WTC11 (cell line): Measurements from ENCODE around the gene TBX2.

Experiments
- CBFB ChIP-seq: sonication (generic); formaldehyde crosslinking; IDR thresholded peaks from 2 replicates; pipeline ENCODE4 v1.8.1; 2022; ENCODE audit warnings: mild to moderate bottlenecking, low read depth, missing genetic modification reagents
- CTCF ChIP-seq: fragments of 200-600 bp; IDR thresholded peaks from 2 replicates; pipeline ENCODE4 v1.8.0; 2022; ENCODE audit warnings: antibody characterized with exemption
- TCF7 ChIP-seq: sonication (generic); formaldehyde crosslinking; IDR thresholded peaks from 2 replicates; pipeline ENCODE4 v1.8.0; 2022; ENCODE audit warnings: mild to moderate bottlenecking, low read depth, missing genetic modification reagents, moderate library complexity

DNA sequence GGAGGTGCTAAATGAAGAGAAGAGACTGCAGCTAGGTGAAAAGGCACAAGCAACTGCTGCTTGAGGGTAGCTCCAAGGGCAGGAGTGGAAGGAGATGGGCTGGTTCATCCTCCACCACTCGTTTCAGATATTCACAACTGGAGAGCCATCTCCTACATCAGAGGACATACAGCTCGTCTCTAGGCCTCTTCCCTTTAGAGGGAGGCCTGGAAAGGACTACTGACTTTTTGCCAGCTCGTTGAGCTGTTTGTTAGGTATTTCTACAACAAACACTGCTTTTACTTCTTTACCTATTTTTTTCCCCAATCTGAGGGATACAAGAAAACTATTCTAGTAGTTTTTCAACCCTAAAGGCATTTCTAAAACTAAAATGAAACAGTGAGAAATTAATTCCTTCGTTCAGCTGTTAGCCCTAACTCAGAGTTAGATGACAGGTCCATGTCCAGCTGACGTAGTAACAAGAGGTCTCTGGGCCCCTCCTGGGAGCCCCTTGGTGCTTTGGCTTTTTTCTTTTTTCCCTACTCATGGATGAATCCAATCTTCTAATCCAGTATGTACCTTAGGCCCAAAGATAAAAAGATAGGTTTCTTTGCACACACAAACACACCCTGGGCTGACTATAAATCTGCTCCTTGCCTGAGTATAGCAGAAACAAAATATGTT, 47.8 kb upstream of the TBX2 start:
- no peak for TF ChIP-seq TCF7
- TF ChIP-seq CTCF, result no peak
- no peak for TF ChIP-seq CBFB (CRISPR knock-in tag)
